GM21367 (cell line): ENCODE results near the gene MAL.

Experiments used
- ATAC-seq: cut with Tn5 transposase; IDR thresholded peaks from one replicate; pipeline ENCODE4 v1.9.1; 2021; ENCODE audit not compliant: unreplicated experiment

The MAL gene

DNA sequence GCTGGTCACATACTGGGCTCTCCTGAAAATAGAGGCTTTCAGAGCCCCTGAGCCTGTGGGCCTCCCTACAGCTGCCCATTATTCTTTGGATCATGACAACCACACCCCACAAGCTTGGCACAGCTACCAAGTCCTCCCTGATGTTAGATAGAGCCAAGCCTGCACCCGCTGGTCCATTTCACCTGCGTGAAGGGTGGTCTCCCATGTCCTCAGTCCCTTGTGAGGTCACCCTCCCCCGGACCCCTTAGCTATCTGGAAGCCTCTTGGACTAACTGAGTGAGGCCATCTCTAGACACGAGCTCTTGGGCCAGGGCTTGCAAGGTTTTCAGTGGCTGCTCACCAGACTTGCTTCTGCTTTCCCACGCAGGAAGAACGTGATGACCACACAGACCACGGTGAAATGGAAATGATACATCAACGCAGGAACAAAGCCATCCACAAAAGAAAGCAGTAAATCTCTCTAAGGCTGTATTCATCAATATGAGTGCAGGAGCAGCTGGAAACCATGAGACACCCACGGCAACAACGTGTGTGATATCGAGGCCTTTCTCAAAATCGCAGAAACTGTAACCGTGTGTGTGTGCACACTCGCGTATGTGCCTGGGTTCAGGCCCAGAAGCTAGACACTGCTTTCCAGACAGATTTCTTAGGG lies 10.1 kb upstream of the MAL start:
- ATAC-seq: no peak

DNA sequence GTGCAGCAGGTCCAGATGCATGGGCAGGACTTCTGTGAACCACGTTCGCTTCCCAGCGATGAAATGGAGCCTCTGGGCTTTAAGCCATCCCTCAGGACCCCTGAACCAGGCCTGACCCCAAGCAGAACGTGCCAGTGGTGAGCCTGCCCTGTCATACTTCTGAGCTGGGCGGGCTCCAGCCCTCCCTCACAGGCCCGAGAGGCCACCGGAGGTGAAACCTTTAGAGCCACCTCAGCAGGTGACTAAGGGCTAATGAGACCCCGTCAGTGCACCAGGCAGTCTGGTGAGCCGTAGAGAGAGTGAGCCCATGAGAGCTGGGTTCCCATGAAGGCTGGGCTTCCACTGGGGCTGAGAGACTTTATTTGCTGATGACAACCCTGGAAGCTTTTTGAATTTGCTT lies 8.9 kb upstream of the MAL start:
- ATAC-seq: no peak

- ATAC-seq: no peak
Observed at GRCh38 chr2:95017071-95017501, 8.4 kb upstream of the MAL start.

GRCh38 chr2:95017836-95018235 lies 7.7 kb upstream of the MAL start:
- ATAC-seq: no peak

DNA sequence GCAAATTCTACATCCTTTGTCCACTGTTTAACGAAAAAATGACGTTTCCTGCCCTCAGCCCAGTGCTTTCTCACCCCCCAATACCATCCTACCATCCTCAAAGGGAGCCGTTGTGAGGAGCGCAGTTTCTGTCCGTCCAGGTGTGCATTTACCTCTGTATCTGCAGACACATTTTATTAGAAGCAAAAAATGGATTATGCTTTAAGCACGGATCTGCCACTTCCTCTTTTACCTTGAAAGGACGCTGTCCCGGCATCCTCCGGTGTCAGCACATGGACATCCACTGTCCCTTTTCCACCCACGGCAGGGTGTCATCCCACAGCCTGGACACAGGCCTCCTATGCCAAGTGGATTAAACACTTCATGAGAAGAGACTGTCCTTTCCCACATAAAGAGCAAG lies 7.2 kb upstream of the MAL start:
- no peak for ATAC-seq

DNA sequence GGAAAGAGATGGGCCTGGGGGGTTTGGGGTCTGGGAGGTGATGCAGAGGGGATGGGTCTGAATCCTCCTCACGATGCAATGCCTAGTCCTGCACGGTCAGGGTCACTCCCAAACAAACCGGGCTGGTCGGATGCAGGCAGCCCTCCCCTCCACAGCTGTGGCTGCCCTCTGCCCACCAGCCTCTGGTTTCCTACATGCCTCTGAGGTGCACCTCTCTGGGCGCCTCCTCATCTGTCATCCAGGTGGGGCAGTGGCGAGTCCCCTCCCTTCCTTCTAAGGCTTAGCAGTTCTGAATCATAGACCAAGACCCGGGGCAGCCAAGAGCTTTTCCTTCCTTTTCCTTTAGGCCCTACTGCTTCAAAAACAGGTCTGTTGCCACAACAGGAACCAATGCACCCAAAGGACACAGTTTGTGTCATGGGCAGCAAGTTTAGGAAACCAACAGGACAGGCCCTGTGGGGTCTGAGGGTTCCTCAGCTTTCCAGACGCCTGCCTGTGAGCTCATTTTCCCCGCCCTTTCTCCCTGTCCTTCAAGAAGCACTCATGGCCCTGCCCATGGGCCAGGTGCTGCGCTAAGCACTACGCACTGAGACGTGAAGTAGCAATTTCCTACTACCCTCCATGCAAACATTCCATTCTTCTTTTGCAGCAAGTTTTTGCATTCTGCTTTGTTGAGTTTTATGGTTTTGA lies 6.5 kb upstream of the MAL start:
- no peak for ATAC-seq

GRCh38 chr2:95019572-95019971 lies 5.9 kb upstream of the MAL start:
- no peak for ATAC-seq

GRCh38 chr2:95020275-95021022 lies 5.1 kb upstream of the MAL start:
- ATAC-seq: no peak

DNA sequence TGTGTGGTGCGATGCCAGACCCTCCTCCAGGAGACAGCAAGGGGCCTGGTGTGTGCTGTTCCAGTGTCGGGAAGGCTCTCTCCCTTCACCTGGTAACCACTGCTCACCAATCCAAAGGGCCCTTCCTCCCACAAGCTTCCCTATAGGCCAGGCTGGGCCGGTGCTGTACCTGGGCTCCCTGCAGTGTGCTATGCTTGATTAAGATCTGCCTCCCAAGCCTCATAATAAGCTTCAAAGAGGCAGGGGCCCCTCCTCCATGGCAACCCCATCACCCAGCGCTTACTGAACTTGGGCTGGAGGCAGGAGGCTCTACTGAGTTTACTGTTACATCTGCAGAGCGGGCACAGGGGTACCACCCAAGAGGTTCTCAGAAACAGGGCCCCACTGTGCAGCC lies 4.5 kb upstream of the MAL start:
- no peak for ATAC-seq

GRCh38 chr2:95021847-95022246 lies 3.7 kb upstream of the MAL start:
- ATAC-seq: no peak

- ATAC-seq: peak; percentile 94
Observed at GRCh38 chr2:95022309-95023221, 2.9 kb upstream of the MAL start.

DNA sequence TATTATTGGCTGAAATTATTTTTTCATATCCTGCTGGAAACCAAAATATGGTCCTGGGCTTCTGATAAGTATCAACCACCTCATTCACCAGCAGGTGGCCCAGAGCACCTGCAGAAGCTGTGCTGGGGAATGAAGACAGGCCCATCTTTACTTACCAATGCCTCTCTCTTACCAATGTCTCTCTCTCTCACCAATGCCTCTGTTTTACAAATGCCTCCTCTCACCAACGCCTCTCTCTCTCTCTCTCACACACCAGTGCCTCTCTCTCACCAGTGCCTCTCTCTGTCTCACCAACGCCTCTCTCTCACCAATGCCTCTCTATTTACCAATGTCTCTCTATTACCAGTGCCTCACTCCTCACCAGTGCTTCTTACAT lies 2.3 kb upstream of the MAL start:
- ATAC-seq: peak; percentile 39

DNA sequence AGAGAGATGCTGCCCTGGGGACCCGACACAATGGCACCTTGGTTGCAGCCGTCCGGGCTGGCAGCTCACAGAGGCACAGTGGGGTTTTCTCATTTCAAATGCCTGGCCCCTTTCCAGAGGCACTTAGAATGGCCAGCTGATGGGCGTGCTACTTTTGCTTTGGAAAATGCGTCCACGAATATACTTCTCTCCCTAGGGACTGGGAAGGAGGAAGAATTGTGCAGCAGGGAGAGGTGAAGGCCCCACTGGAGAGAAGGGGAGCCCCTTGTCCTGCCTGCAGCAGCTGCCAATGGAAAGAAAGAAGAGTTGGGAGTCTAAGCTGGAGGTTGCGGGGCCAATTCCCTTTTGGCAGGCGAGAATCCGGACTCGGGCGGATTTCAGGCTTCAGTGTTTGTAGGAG lies 1.1 kb upstream of the MAL start:
- ATAC-seq: no peak

DNA sequence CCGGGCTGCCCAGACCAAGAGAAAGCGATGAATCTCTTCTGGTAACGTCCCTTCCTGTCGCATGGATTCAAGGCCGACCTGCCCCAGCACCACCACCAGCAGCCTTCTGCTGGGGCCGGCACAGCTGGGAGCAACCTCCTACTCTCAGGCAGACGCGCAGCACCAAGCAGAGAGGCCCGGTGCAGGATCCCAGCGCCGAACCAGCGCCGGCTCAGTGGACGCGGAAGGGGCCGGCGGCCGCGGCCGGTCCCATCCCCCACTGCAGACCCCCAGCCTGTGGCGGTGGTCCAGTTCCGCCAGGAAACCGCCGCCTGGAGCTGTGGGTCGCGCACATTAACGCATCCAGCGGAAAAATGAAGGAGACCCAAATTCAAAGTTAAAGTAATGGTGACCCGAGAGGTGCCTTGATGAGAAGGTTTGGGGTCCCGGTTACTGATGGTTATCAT lies 525 bp upstream of the MAL start:
- no peak for ATAC-seq

DNA sequence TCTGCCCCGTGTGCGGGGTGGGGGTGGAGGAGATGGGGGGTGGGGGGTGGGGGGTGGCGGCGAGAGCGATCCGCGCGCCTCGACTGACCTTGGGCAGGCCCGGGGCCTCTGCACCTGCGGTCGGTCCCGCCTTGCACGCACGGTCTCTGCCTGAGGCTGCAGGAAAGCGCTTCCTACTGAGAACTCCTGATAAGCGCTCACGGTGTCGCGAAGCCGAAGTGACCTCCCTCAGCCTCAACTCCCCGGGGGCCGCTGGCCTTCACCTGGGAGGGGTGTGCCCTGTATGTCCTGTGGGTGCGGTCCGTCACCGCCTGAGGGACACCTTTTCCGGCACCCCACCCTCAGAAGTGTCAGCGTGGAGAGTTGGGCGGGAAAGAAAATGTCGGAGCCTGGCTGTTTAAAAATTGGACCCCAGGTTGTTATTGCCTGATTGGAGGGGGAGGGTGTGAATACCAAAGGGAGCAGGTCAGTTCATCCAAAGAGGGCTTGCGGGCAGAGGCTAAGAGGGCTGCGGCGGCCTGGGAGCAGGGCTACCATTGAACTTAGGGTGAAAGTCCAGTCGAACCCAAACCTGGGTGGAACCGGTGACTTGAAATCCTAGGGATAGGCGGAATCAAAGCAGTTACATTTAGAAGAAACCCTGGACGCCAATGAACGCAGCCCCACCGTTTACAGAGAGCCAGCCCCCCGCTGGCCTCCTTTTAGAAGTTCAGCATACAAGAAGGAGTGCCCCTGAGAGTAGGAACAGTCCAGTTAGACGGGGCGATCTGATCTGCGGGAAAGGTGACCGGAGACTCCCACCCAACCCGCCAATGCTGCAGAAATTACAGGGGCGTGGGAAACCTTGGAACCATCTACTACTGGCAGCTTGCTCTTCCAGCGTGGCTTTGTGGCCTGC lies 1.2 kb downstream of the MAL start:
- ATAC-seq: no peak

DNA sequence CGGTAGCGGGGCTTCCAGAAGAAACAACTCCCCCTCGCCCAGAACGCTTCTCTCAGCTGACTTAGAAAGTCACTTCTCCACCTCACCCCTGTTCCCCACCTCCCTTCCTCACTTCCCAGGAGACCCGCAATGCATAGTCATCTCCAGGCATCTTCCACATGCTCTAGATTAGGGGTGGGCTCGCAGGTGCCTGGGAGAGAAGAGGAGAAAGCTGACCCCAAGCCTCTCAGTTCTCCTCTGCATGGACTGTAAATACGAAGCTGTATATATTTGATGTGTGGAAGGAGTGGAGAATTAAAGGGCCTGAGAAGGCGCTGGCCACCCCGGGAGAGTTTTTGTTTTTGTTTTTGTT lies 1.8 kb downstream of the MAL start:
- ATAC-seq: no peak

GRCh38 chr2:95029898-95030341 lies 4.4 kb downstream of the MAL start:
- ATAC-seq: no peak

GRCh38 chr2:95030496-95030895 lies 5.0 kb downstream of the MAL start:
- ATAC-seq: no peak

GRCh38 chr2:95031076-95031725 lies 5.7 kb downstream of the MAL start:
- ATAC-seq: no peak

DNA sequence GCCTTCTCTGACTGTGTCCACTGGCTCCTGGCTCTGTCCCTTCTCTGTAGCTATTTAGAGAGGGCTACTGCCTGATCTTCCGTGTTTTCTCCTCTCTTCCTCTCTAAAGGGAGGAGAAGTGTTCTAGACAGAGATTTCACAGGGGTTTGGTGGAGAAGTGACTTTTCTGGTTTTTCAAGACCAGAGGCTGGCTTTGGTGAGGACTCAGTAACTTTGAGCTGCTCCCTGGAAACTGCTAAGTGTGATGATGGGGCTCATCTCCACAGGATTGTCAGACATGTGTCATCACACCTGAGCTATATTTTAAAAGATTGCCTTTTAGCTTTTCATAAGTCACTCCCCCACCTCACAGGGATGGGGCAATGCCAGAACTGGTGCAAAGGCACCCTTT lies 6.2 kb downstream of the MAL start:
- no peak for ATAC-seq
